Measurements from ENCODE around the gene PIGK. TPM values are rescaled to one million over a fixed set of nuclear protein-coding genes. Genes with fewer than 3 reads are reported as not detected.

PIGK gene
- total and polyA plus RNA-seq, 2 of the 4 experiments (the other 2 are of a cell fraction) = 15.6 to 21.2 TPM

- H4K20me1 ChIP-seq (ENCODE audit: insufficient read depth, low read length) = no peaks in the 10 kb centered on the region
- no peak overlapping the region for H3K18ac ChIP-seq (ENCODE audit: low read depth, low read length)
- intact Hi-C loops (cut with micrococcal nuclease) (no loop called here), in situ Hi-C loops (cut with MboI; ENCODE audit: low sequenced_read_pairs) (no loop called here), dilution Hi-C loops (cut with HindIII; ENCODE audit: low sequenced_read_pairs, unreplicated experiment) (no loop called here)
- no peak overlapping the region for H3K4me3 ChIP-seq (ENCODE audit: insufficient read depth, low read depth, low read length)
- no peaks in the 10 kb centered on the region for H3K79me1 ChIP-seq (ENCODE audit: low read depth in 1 of 2, low read length in 2 of 2)
- H3K14ac ChIP-seq (replicated peaks; ENCODE audit: low read depth, low read length) = no peak overlapping the region
- no peak overlapping the region for H2BK20ac ChIP-seq (ENCODE audit: low read depth, low read length)
- H2BK120ac ChIP-seq (ENCODE audit: low read depth, low read length) = no peak overlapping the region
- TF ChIP-seq CHD1 (IDR thresholded peaks at IDR 0.05; ENCODE audit: low read depth, low read length) (no peak), CTCF (conservative IDR thresholded peaks at IDR 0.05; ENCODE audit: low read depth, low read length) (no peak), CEBPB (IDR thresholded peaks at IDR 0.05; ENCODE audit: low read depth, low read length) (no peak), USF2 (IDR thresholded peaks at IDR 0.05; ENCODE audit: low read depth, low read length) (no peak), RFX5 (IDR thresholded peaks at IDR 0.05; ENCODE audit: low read depth, low read length) (no peak), FOS (IDR thresholded peaks at IDR 0.05; ENCODE audit: low read depth, low read length) (no peak), POLR2A (IDR thresholded peaks at IDR 0.05; ENCODE audit: low read depth, low read length) (no peak), MAFK (IDR thresholded peaks at IDR 0.05; ENCODE audit: low read depth, low read length) (no peak), RAD21 (IDR thresholded peaks at IDR 0.05; ENCODE audit: low read length) (no peak)
- TF ChIP-seq, protein P1, sequence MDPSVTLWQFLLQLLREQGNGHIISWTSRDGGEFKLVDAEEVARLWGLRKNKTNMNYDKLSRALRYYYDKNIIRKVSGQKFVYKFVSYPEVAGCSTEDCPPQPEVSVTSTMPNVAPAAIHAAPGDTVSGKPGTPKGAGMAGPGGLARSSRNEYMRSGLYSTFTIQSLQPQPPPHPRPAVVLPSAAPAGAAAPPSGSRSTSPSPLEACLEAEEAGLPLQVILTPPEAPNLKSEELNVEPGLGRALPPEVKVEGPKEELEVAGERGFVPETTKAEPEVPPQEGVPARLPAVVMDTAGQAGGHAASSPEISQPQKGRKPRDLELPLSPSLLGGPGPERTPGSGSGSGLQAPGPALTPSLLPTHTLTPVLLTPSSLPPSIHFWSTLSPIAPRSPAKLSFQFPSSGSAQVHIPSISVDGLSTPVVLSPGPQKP (IDR thresholded peaks at IDR 0.05; ENCODE audit: borderline replicate concordance, low read depth, low read length) = no peak
- no peaks in the 10 kb centered on the region for H3K4me1 ChIP-seq (ENCODE audit: control insufficient read depth, insufficient read depth, low read length)
- H3K4me2 ChIP-seq (ENCODE audit: low read depth, low read length) = no peak overlapping the region
- H3K56ac ChIP-seq (ENCODE audit: extremely low read depth, insufficient read depth, low read length) = no peak overlapping the region
- H4K8ac ChIP-seq (ENCODE audit: low read depth in 2 of 2, low read length in 2 of 2) = no peak overlapping the region
- no peak overlapping the region for H2BK15ac ChIP-seq (ENCODE audit: low read depth, low read length)
- no peaks in the 10 kb centered on the region for H3K9me1 ChIP-seq (ENCODE audit: insufficient read depth, low read length)
- H3K36me3 ChIP-seq (ENCODE audit: control insufficient read depth, insufficient read depth, low read length) = no peaks in the 10 kb centered on the region
- no peak for ATAC-seq (ENCODE audit: low read depth)
- ChIA-PET CTCF (no interaction called here), POLR2A (ENCODE audit: unreplicated experiment) (no interaction called here)
- H4K5ac ChIP-seq (ENCODE audit: low read depth, low read length) = no peak overlapping the region
- no TSS peak for BruUV-seq (replicated peaks)
- peaks cover 12% of the 10 kb centered on the region for H3K9me3 ChIP-seq (ENCODE audit: control insufficient read depth, insufficient read depth, low read length)
- no peak overlapping the region for H2BK5ac ChIP-seq (ENCODE audit: low read depth, low read length, poor library complexity, severe bottlenecking)
- no peak overlapping the region for H4K91ac ChIP-seq (ENCODE audit: insufficient read depth, low read depth, low read length)
- no peak overlapping the region for H2AK9ac ChIP-seq (replicated peaks; ENCODE audit: low read depth, low read length, poor library complexity)
- H3K27ac ChIP-seq (ENCODE audit: insufficient read depth, low read length) = no peak overlapping the region
- no peak overlapping the region for H3K9ac ChIP-seq (ENCODE audit: low read depth, low read length)
- no peak overlapping the region for H3K23ac ChIP-seq (ENCODE audit: low read depth, low read length)
- H3K27me3 ChIP-seq (ENCODE audit: control insufficient read depth, insufficient read depth, low read length) = no peaks in the 10 kb centered on the region
- WGBS, 2 experiments (ENCODE audit: extremely low coverage in 2 of 2, insufficient read length in 1 of 2) = 100% methylated on average over 1 of the region's 3 CpGs; no CpG with 5 or more reads in 1 of the 2 experiments
- no peak overlapping the region for H2AFZ ChIP-seq (replicated peaks; ENCODE audit: low read length, poor library complexity)
- H2AK5ac ChIP-seq (ENCODE audit: low read depth, low read length) = no peak overlapping the region
- H3K4ac ChIP-seq (ENCODE audit: low read depth, low read length) = no peak overlapping the region
- DNase-seq = peak; percentile 6
Observed at GRCh38 chr1:77175230-77175844, 43.9 kb downstream of the PIGK start.

Measured in IMR-90 (cell line).